Measurements from ENCODE around the gene C12orf42. TPM values are rescaled to one million over a fixed set of nuclear protein-coding genes. Genes with fewer than 3 reads are reported as not detected.

C12orf42 gene
- total RNA-seq, 2 experiments from 2014 or later, result 3.9 to 4.8 TPM

- no peak for TF ChIP-seq CTCF (IDR thresholded peaks at IDR 0.05)
- DNase-seq (no peak), ATAC-seq (ENCODE audit: poor library complexity) (no peak)
- no peaks in the 10 kb centered on the region for H3K36me3 Mint-ChIP-seq (ENCODE audit: low read depth)
- H3K4me3 Mint-ChIP-seq, result no peak overlapping the region
- Histone ChIP-seq H3K27ac (ENCODE audit: low read depth in 1 of 2, low read length in 2 of 2) (no peak overlapping the region), H3K4me3 (ENCODE audit: low read length) (no peak overlapping the region), H3K9me3 (ENCODE audit: control insufficient read depth in 1 of 2, insufficient read depth in 1 of 2, low read length in 2 of 2) (no peaks in the 10 kb centered on the region), H3K27me3 (ENCODE audit: control insufficient read depth in 1 of 2, insufficient read depth in 2 of 2, low read length in 2 of 2) (no peaks in the 10 kb centered on the region), H3K36me3 (ENCODE audit: insufficient read depth, low read length) (no peaks in the 10 kb centered on the region), H3K4me1 (ENCODE audit: insufficient read depth, low read length) (no peaks in the 10 kb centered on the region)
- H3K27me3 Mint-ChIP-seq, result peaks cover 5% of the 10 kb centered on the region
- CTCF ChIA-PET, result no interaction called here
- POLR2A ChIA-PET, result no interaction called here
- no peaks in the 10 kb centered on the region for H3K4me1 Mint-ChIP-seq (ENCODE audit: low read depth)
- no peaks in the 10 kb centered on the region for H3K9me3 Mint-ChIP-seq
- H3K27ac Mint-ChIP-seq, result no peak overlapping the region
- intact Hi-C loops (cut with DNase I, micrococcal nuclease), result no loop called here
Observed at GRCh38 chr12:103519632-103520031, 23.9 kb upstream of the C12orf42 start.

- ATAC-seq (ENCODE audit: poor library complexity), result no peak
- ChIA-PET POLR2A (no interaction called here), CTCF (no interaction called here)
- TF ChIP-seq CTCF (IDR thresholded peaks at IDR 0.05), result no peak
- H3K27me3 Mint-ChIP-seq, result peaks cover 5% of the 10 kb centered on the region
- H3K4me1 Mint-ChIP-seq (ENCODE audit: low read depth), result no peaks in the 10 kb centered on the region
- Histone ChIP-seq H3K4me3 (ENCODE audit: low read length) (no peak overlapping the region), H3K27me3 (ENCODE audit: control insufficient read depth in 1 of 2, insufficient read depth in 2 of 2, low read length in 2 of 2) (no peaks in the 10 kb centered on the region), H3K4me1 (ENCODE audit: insufficient read depth, low read length) (no peaks in the 10 kb centered on the region), H3K36me3 (ENCODE audit: insufficient read depth, low read length) (no peaks in the 10 kb centered on the region), H3K9me3 (ENCODE audit: control insufficient read depth in 1 of 2, insufficient read depth in 1 of 2, low read length in 2 of 2) (no peaks in the 10 kb centered on the region), H3K27ac (ENCODE audit: low read depth in 1 of 2, low read length in 2 of 2) (no peak overlapping the region)
- H3K4me3 Mint-ChIP-seq, result no peak overlapping the region
- H3K27ac Mint-ChIP-seq, result no peak overlapping the region
- intact Hi-C loops (cut with DNase I, micrococcal nuclease), result no loop called here
- H3K9me3 Mint-ChIP-seq, result no peaks in the 10 kb centered on the region
- no peaks in the 10 kb centered on the region for H3K36me3 Mint-ChIP-seq (ENCODE audit: low read depth)
- no peak for DNase-seq
Observed at GRCh38 chr12:103518899-103519298, 23.1 kb upstream of the C12orf42 start.

DNA sequence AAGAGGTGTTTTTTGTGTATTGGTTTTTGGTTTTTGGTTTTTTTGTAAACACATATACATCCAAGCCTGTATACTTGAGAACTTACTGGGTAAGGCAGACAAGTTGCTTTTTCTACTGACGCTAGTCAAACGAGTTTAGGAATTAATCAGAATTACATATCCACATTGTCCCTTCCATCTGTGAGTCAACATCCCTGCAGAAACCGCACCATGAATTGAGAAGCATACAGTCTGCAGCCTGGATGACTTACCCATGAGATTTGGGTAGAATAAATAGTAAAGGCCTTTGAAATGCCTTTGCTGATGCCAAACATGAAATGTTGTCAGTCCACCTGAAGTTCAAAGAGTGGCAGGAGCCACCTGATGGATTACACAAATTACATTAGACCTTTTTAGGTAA lies 21.4 kb upstream of the C12orf42 start:
- ATAC-seq (ENCODE audit: poor library complexity), result no peak
- intact Hi-C loops (cut with DNase I, micrococcal nuclease), result no loop called here

More for the DNA sequence above, 21.4 kb upstream of the C12orf42 start:
- Histone ChIP-seq H3K4me3 (ENCODE audit: low read length) (no peak overlapping the region), H3K4me1 (ENCODE audit: insufficient read depth, low read length) (no peaks in the 10 kb centered on the region), H3K27me3 (ENCODE audit: control insufficient read depth in 1 of 2, insufficient read depth in 2 of 2, low read length in 2 of 2) (no peaks in the 10 kb centered on the region), H3K27ac (ENCODE audit: low read depth in 1 of 2, low read length in 2 of 2) (no peak overlapping the region), H3K9me3 (ENCODE audit: control insufficient read depth in 1 of 2, insufficient read depth in 1 of 2, low read length in 2 of 2) (no peaks in the 10 kb centered on the region), H3K36me3 (ENCODE audit: insufficient read depth, low read length) (no peaks in the 10 kb centered on the region)
- Mint-ChIP-seq H3K36me3 (ENCODE audit: low read depth) (no peaks in the 10 kb centered on the region), H3K9me3 (no peaks in the 10 kb centered on the region), H3K4me1 (ENCODE audit: low read depth) (no peaks in the 10 kb centered on the region), H3K27me3 (peaks cover 5% of the 10 kb centered on the region), H3K4me3 (no peak overlapping the region), H3K27ac (no peak overlapping the region)
- POLR2A ChIA-PET, result no interaction called here
- no peak for DNase-seq
- CTCF ChIA-PET, result no interaction called here
- TF ChIP-seq CTCF (IDR thresholded peaks at IDR 0.05), result no peak
